Activated naive CD8-positive, alpha-beta T cell treated with anti-CD3 and anti-CD28 coated beads, Interleukin-2, amount 50 U/mL, for 24 hours (primary cell): Measurements from ENCODE around the gene MAFB.
"Not testable (repeated sequence)": the region's sequence is repeated elsewhere in the genome, so short reads cannot be mapped to it uniquely, and the experiment has no call there.

Experiments
- ATAC-seq: fragments of 150-1000 bp; cut with Tn5 transposase; one replicate; pipeline ENCODE4 v1.10.0; 2021
- DNase-seq: peaks from one replicate; pipeline ENCODE4 v3.0.0; 2021
- H3K27ac Mint-ChIP-seq: one replicate; pipeline ENCODE4 v1.8.0; 2021; ENCODE audit warnings: mild to moderate bottlenecking, mixed read lengths
- H3K27me3 Mint-ChIP-seq: one replicate; pipeline ENCODE4 v1.8.0; 2021; ENCODE audit warnings: mixed read lengths
- H3K36me3 Mint-ChIP-seq: one replicate; pipeline ENCODE4 v1.8.0; 2021; ENCODE audit warnings: low read depth, mixed read lengths
- H3K4me1 Mint-ChIP-seq: one replicate; pipeline ENCODE4 v1.8.0; 2021; ENCODE audit warnings: mixed read lengths
- H3K4me3 Mint-ChIP-seq: one replicate; pipeline ENCODE4 v1.8.0; 2021; ENCODE audit warnings: mild to moderate bottlenecking, moderate library complexity, mixed read lengths
- H3K9me3 Mint-ChIP-seq: one replicate; pipeline ENCODE4 v1.8.0; 2021; ENCODE audit warnings: mixed read lengths

Gene MAFB

GRCh38 chr20:40689100-40689942, at the start of gene MAFB:
Gene MAFB, minus strand, starts transcription at chr20:40689236. Its CDS starts 386 bp downstream, at chr20:40688850.
- DNase-seq, result peak; percentile 58
- H3K4me3 Mint-ChIP-seq, result peak within 1 kb of the TSS; percentile 57
- peaks cover 81% of the 10 kb centered on the region for H3K27me3 Mint-ChIP-seq
- H3K36me3 Mint-ChIP-seq, result no peaks in the 10 kb centered on the region
- peak; percentile 66 for ATAC-seq
- H3K9me3 Mint-ChIP-seq, result no peaks in the 10 kb centered on the region
- peaks cover 11% of the 10 kb centered on the region for H3K4me1 Mint-ChIP-seq
- no peak within 1 kb of the TSS for H3K27ac Mint-ChIP-seq

GRCh38 chr20:40736468-40736867, 47.4 kb upstream of the MAFB start:
- Mint-ChIP-seq H3K27ac (peak overlapping the region; percentile 52), H3K27me3 (peaks cover 19% of the 10 kb centered on the region)
- H3K4me3 Mint-ChIP-seq, H3K4me1 Mint-ChIP-seq, H3K36me3 Mint-ChIP-seq, DNase-seq, ATAC-seq, H3K9me3 Mint-ChIP-seq: not testable (repeated sequence)

- Mint-ChIP-seq H3K27me3 (peaks cover 13% of the 10 kb centered on the region), H3K27ac (no peak overlapping the region), H3K36me3 (no peaks in the 10 kb centered on the region), H3K4me3 (no peak overlapping the region), H3K4me1 (no peaks in the 10 kb centered on the region), H3K9me3 (no peaks in the 10 kb centered on the region)
- DNase-seq (no peak), ATAC-seq (no peak)
Observed at GRCh38 chr20:40728996-40729395, 40.0 kb upstream of the MAFB start.

GRCh38 chr20:40728470-40728869, 39.4 kb upstream of the MAFB start:
- Mint-ChIP-seq H3K36me3 (no peaks in the 10 kb centered on the region), H3K27me3 (peaks cover 8% of the 10 kb centered on the region), H3K27ac (no peak overlapping the region), H3K9me3 (no peaks in the 10 kb centered on the region), H3K4me1 (no peaks in the 10 kb centered on the region), H3K4me3 (no peak overlapping the region)
- ATAC-seq (no peak), DNase-seq (no peak)

GRCh38 chr20:40727960-40728359, 38.9 kb upstream of the MAFB start:
- peaks cover 7% of the 10 kb centered on the region for H3K27me3 Mint-ChIP-seq
- no peak for ATAC-seq
- no peaks in the 10 kb centered on the region for H3K36me3 Mint-ChIP-seq
- no peak overlapping the region for H3K4me3 Mint-ChIP-seq
- no peak overlapping the region for H3K27ac Mint-ChIP-seq
- DNase-seq, result no peak
- H3K4me1 Mint-ChIP-seq, result no peaks in the 10 kb centered on the region
- no peaks in the 10 kb centered on the region for H3K9me3 Mint-ChIP-seq

GRCh38 chr20:40726776-40727175, 37.7 kb upstream of the MAFB start:
- peaks cover 7% of the 10 kb centered on the region for H3K27me3 Mint-ChIP-seq
- no peaks in the 10 kb centered on the region for H3K36me3 Mint-ChIP-seq
- ATAC-seq (no peak), DNase-seq (no peak)
- no peaks in the 10 kb centered on the region for H3K4me1 Mint-ChIP-seq
- no peak overlapping the region for H3K4me3 Mint-ChIP-seq
- H3K27ac Mint-ChIP-seq, result no peak overlapping the region
- H3K9me3 Mint-ChIP-seq, result no peaks in the 10 kb centered on the region

- Mint-ChIP-seq H3K9me3 (no peaks in the 10 kb centered on the region), H3K27ac (no peak overlapping the region), H3K4me1 (no peaks in the 10 kb centered on the region), H3K4me3 (no peak overlapping the region), H3K36me3 (no peaks in the 10 kb centered on the region), H3K27me3 (peaks cover 4% of the 10 kb centered on the region)
- no peak for ATAC-seq
- DNase-seq, result no peak
Observed at GRCh38 chr20:40724566-40724965, 35.5 kb upstream of the MAFB start.

GRCh38 chr20:40720826-40721225, 31.8 kb upstream of the MAFB start:
- DNase-seq, result no peak
- Mint-ChIP-seq H3K4me1 (no peaks in the 10 kb centered on the region), H3K9me3 (no peaks in the 10 kb centered on the region)

GRCh38 chr20:40720099-40720498, 31.1 kb upstream of the MAFB start:
- Mint-ChIP-seq H3K4me1 (no peaks in the 10 kb centered on the region), H3K4me3 (no peak overlapping the region), H3K36me3 (no peaks in the 10 kb centered on the region), H3K27ac (no peak overlapping the region), H3K27me3 (peaks cover 2% of the 10 kb centered on the region), H3K9me3 (no peaks in the 10 kb centered on the region)
- DNase-seq (no peak), ATAC-seq (no peak)

More at GRCh38 chr20:40720826-40721225, 31.8 kb upstream of the MAFB start:
- peaks cover 2% of the 10 kb centered on the region for H3K27me3 Mint-ChIP-seq
- no peak overlapping the region for H3K27ac Mint-ChIP-seq
- no peaks in the 10 kb centered on the region for H3K36me3 Mint-ChIP-seq
- no peak for ATAC-seq
- no peak overlapping the region for H3K4me3 Mint-ChIP-seq

GRCh38 chr20:40718982-40719729, 30.1 kb upstream of the MAFB start:
- Mint-ChIP-seq H3K9me3 (no peaks in the 10 kb centered on the region), H3K4me1 (no peaks in the 10 kb centered on the region), H3K27me3 (peaks cover 2% of the 10 kb centered on the region), H3K4me3 (no peak overlapping the region), H3K36me3 (no peaks in the 10 kb centered on the region), H3K27ac (no peak overlapping the region)
- DNase-seq, result no peak
- ATAC-seq, result no peak

- DNase-seq (no peak), ATAC-seq (no peak)
- Mint-ChIP-seq H3K27ac (no peak overlapping the region), H3K36me3 (no peaks in the 10 kb centered on the region), H3K9me3 (no peaks in the 10 kb centered on the region), H3K4me3 (no peak overlapping the region), H3K4me1 (no peaks in the 10 kb centered on the region), H3K27me3 (peaks cover 2% of the 10 kb centered on the region)
Observed at GRCh38 chr20:40718214-40718977, 29.4 kb upstream of the MAFB start.

- Mint-ChIP-seq H3K9me3 (no peaks in the 10 kb centered on the region), H3K4me1 (no peaks in the 10 kb centered on the region), H3K27ac (no peak overlapping the region), H3K36me3 (no peaks in the 10 kb centered on the region), H3K27me3 (peaks cover 2% of the 10 kb centered on the region), H3K4me3 (no peak overlapping the region)
- no peak for ATAC-seq
- no peak for DNase-seq
Observed at GRCh38 chr20:40717343-40717865, 28.4 kb upstream of the MAFB start.

GRCh38 chr20:40715491-40715890, 26.5 kb upstream of the MAFB start:
- H3K27me3 Mint-ChIP-seq, result peaks cover 2% of the 10 kb centered on the region
- ATAC-seq (no peak), DNase-seq (no peak)
- no peak overlapping the region for H3K4me3 Mint-ChIP-seq
- no peaks in the 10 kb centered on the region for H3K36me3 Mint-ChIP-seq
- H3K4me1 Mint-ChIP-seq, result no peaks in the 10 kb centered on the region
- H3K9me3 Mint-ChIP-seq, result no peaks in the 10 kb centered on the region
- H3K27ac Mint-ChIP-seq, result no peak overlapping the region

GRCh38 chr20:40714916-40715315, 25.9 kb upstream of the MAFB start:
- no peaks in the 10 kb centered on the region for H3K36me3 Mint-ChIP-seq
- DNase-seq (no peak), ATAC-seq (no peak)
- H3K4me3 Mint-ChIP-seq, result no peak overlapping the region
- H3K27me3 Mint-ChIP-seq, result peaks cover 2% of the 10 kb centered on the region
- no peak overlapping the region for H3K27ac Mint-ChIP-seq
- H3K4me1 Mint-ChIP-seq, result no peaks in the 10 kb centered on the region
- H3K9me3 Mint-ChIP-seq, result no peaks in the 10 kb centered on the region
